GM23338 (cell line): ENCODE data around the gene MBD3L5. TPM values are rescaled to one million over a fixed set of nuclear protein-coding genes. Genes with fewer than 3 reads are reported as not detected.

Experiments used
- ATAC-seq: fragments of 200-7000 bp; cut with Tn5 transposase; 3 replicates; pipeline ENCODE4 v1.9.1; 2020
- DNase-seq: peaks from one replicate; pipeline ENCODE4 v3.0.0-alpha.2; 2015; ENCODE audit warnings: low spot score
- H2AFZ ChIP-seq: fragments of 200-600 bp; sonication (generic); 2 replicates; pipeline ENCODE4 v1.8.0; 2016; ENCODE audit warnings: antibody characterized with exemption, mild to moderate bottlenecking, moderate library complexity
- H3F3A ChIP-seq: fragments of 200-600 bp; sonication (generic); replicated peaks from 2 replicates; pipeline ENCODE4 v1.8.0; 2017; ENCODE audit warnings: antibody characterized with exemption, mixed run types, low read depth
- H3K27ac ChIP-seq: fragments of 200-600 bp; sonication (generic); 2 replicates; pipeline ENCODE4 v1.6.1; 2016; ENCODE audit warnings: low read depth
- H3K27me3 ChIP-seq: fragments of 200-600 bp; sonication (generic); 2 replicates; pipeline ENCODE4 v1.8.0; 2016; ENCODE audit warnings: mild to moderate bottlenecking, mixed run types, moderate library complexity; ENCODE audit not compliant: insufficient read depth
- H3K36me3 ChIP-seq: fragments of 200-600 bp; sonication (generic); 2 replicates; pipeline ENCODE4 v1.8.0; 2016; ENCODE audit warnings: mild to moderate bottlenecking; ENCODE audit not compliant: insufficient read depth
- H3K4me1 ChIP-seq: fragments of 200-600 bp; sonication (generic); 2 replicates; pipeline ENCODE4 v1.8.0; 2016; ENCODE audit warnings: mild to moderate bottlenecking, moderate library complexity; ENCODE audit not compliant: insufficient read depth
- H3K4me2 ChIP-seq: fragments of 200-600 bp; sonication (generic); 2 replicates; pipeline ENCODE4 v1.7.1; 2017; ENCODE audit warnings: mixed run types
- H3K4me3 ChIP-seq: fragments of 200-600 bp; sonication (generic); 2 replicates; pipeline ENCODE4 v1.6.1; 2016; ENCODE audit warnings: mixed run types
- H3K79me2 ChIP-seq: fragments of 200-600 bp; sonication (generic); replicated peaks from 2 replicates; pipeline ENCODE4 v1.8.0; 2017; ENCODE audit warnings: mild to moderate bottlenecking; ENCODE audit not compliant: insufficient read depth
- H3K9me2 ChIP-seq: fragments of 200-600 bp; sonication (generic); 2 replicates; pipeline ENCODE4 v1.8.0; 2017; ENCODE audit not compliant: insufficient read depth
- H4K20me1 ChIP-seq: fragments of 200-600 bp; sonication (generic); replicated peaks from 2 replicates; pipeline ENCODE4 v1.8.0; 2017; ENCODE audit warnings: mild to moderate bottlenecking; ENCODE audit not compliant: insufficient read depth
- H3K27ac Mint-ChIP-seq: 2 replicates; pipeline ENCODE4 v1.8.0; 2020; ENCODE audit warnings: inconsistent platforms, mild to moderate bottlenecking, moderate library complexity, mixed read lengths
- H3K27me3 Mint-ChIP-seq: 3 replicates; pipeline ENCODE4 v1.8.0; 2022; ENCODE audit warnings: low read depth, mild to moderate bottlenecking, moderate library complexity, mixed read lengths, inconsistent platforms; ENCODE audit not compliant: insufficient read depth, poor library complexity
- H3K36me3 Mint-ChIP-seq: 3 replicates; pipeline ENCODE4 v1.8.0; 2021; ENCODE audit warnings: low read depth, mild to moderate bottlenecking, inconsistent platforms, moderate library complexity, mixed read lengths
- H3K4me1 Mint-ChIP-seq: 3 replicates; pipeline ENCODE4 v1.8.0; 2020; ENCODE audit warnings: mild to moderate bottlenecking, inconsistent platforms, mixed read lengths
- H3K4me3 Mint-ChIP-seq: 3 replicates; pipeline ENCODE4 v1.8.0; 2021; ENCODE audit warnings: moderate library complexity, mild to moderate bottlenecking, inconsistent platforms, mixed read lengths
- H3K9me3 Mint-ChIP-seq: 3 replicates; pipeline ENCODE4 v1.8.0; 2020; ENCODE audit warnings: moderate library complexity, mild to moderate bottlenecking, inconsistent platforms, mixed read lengths
- EZH2phosphoT487 ChIP-seq: fragments of 200-600 bp; sonication (generic); IDR thresholded peaks from one replicate; pipeline ENCODE4 v1.8.1; 2018; ENCODE audit warnings: antibody characterized with exemption; ENCODE audit not compliant: unreplicated experiment
- JUNB ChIP-seq: IDR thresholded peaks from one replicate; pipeline ENCODE4 v1.6.1; 2016; ENCODE audit warnings: antibody characterized with exemption; ENCODE audit not compliant: unreplicated experiment
- NANOG ChIP-seq: IDR thresholded peaks from 2 replicates; pipeline ENCODE4 v1.6.1; 2016; ENCODE audit warnings: antibody characterized with exemption, borderline replicate concordance
- POLR2AphosphoS5 ChIP-seq: IDR thresholded peaks from 2 replicates; pipeline ENCODE4 v1.6.1; 2016; ENCODE audit warnings: antibody characterized with exemption, low read depth
- ZNF114 ChIP-seq: fragments of 250-450 bp; sonication (Bioruptor Pico); IDR thresholded peaks from 2 replicates; pipeline ENCODE4 v1.5.0; 2020; ENCODE audit warnings: mild to moderate bottlenecking, moderate library complexity
- ZNF331 ChIP-seq: fragments of 250-450 bp; sonication (Bioruptor Pico); IDR thresholded peaks from 2 replicates; pipeline ENCODE4 v1.5.0; 2020; ENCODE audit warnings: low read depth, mild to moderate bottlenecking, moderate library complexity
- polyA plus RNA-seq: library from polyadenylated mRNA; unstranded; fragments of >200 nt; fragmentation: Nextera tagmentation; extraction: Ambion mirVana; gene quantifications from 2 replicates; pipeline ENCODE4 v1.2.1, GENCODE V29; 2016
- total RNA-seq: library from RNA; depleted of rRNA; stranded (reverse); fragments of >200 nt; shearing (Covaris generic); gene quantifications from 2 replicates; pipeline ENCODE4 v1.2.3, GENCODE V29; 2014
- TF ChIP-seq, protein P1 (sequence below): fragments of 250-450 bp; sonication (Bioruptor Pico); IDR thresholded peaks from 2 replicates; pipeline ENCODE4 v1.5.0; 2020; ENCODE audit warnings: mild to moderate bottlenecking, moderate library complexity
- TF ChIP-seq, protein P2 (sequence below): IDR thresholded peaks from 2 replicates; pipeline ENCODE4 v1.6.1; 2016; ENCODE audit warnings: antibody characterized with exemption

Gene MBD3L5
- total and polyA plus RNA-seq, 2 experiments from 2014 or later: not detected

DNA sequence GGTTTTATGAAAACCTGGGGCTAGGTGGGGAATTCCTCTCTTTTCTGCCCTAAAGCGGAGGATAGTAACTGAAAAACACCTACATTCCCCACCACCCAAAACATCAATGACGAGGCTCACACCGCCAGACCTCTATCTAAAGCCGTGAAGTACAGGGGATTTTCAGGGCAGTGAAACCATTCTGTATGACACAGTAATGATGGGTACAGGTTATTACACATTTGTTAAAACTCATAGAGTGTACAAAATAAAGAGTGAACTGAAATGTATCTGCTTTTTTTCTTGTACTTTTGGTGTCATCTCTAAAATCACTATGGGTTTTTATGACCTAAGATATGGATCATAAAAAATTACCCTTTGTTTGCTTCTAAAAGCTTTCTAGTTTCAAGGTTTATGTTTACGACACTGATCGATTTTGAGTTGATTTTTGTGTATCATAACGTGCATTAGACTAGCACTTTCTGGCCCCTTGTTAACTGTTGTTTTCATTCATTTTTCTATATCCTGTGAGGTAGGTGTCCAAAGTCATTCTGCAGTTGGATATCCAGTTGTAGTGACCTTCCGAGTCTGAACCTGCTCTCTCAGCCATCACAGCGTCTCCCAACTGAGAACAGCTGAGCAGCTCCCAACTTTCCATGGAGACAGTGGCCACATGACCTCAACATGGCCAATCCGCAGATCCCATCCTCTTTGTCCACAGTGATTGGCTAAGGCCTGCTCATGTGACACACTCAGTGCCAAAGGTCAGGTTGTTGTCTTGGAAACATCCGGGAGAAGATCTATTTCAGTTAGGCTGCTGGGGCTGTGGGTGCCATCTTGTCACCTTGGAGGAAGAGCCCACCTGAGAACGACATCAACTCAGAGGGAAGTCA is 19.4 kb upstream of the MBD3L5 start (continued):
- TF ChIP-seq, protein P1, sequence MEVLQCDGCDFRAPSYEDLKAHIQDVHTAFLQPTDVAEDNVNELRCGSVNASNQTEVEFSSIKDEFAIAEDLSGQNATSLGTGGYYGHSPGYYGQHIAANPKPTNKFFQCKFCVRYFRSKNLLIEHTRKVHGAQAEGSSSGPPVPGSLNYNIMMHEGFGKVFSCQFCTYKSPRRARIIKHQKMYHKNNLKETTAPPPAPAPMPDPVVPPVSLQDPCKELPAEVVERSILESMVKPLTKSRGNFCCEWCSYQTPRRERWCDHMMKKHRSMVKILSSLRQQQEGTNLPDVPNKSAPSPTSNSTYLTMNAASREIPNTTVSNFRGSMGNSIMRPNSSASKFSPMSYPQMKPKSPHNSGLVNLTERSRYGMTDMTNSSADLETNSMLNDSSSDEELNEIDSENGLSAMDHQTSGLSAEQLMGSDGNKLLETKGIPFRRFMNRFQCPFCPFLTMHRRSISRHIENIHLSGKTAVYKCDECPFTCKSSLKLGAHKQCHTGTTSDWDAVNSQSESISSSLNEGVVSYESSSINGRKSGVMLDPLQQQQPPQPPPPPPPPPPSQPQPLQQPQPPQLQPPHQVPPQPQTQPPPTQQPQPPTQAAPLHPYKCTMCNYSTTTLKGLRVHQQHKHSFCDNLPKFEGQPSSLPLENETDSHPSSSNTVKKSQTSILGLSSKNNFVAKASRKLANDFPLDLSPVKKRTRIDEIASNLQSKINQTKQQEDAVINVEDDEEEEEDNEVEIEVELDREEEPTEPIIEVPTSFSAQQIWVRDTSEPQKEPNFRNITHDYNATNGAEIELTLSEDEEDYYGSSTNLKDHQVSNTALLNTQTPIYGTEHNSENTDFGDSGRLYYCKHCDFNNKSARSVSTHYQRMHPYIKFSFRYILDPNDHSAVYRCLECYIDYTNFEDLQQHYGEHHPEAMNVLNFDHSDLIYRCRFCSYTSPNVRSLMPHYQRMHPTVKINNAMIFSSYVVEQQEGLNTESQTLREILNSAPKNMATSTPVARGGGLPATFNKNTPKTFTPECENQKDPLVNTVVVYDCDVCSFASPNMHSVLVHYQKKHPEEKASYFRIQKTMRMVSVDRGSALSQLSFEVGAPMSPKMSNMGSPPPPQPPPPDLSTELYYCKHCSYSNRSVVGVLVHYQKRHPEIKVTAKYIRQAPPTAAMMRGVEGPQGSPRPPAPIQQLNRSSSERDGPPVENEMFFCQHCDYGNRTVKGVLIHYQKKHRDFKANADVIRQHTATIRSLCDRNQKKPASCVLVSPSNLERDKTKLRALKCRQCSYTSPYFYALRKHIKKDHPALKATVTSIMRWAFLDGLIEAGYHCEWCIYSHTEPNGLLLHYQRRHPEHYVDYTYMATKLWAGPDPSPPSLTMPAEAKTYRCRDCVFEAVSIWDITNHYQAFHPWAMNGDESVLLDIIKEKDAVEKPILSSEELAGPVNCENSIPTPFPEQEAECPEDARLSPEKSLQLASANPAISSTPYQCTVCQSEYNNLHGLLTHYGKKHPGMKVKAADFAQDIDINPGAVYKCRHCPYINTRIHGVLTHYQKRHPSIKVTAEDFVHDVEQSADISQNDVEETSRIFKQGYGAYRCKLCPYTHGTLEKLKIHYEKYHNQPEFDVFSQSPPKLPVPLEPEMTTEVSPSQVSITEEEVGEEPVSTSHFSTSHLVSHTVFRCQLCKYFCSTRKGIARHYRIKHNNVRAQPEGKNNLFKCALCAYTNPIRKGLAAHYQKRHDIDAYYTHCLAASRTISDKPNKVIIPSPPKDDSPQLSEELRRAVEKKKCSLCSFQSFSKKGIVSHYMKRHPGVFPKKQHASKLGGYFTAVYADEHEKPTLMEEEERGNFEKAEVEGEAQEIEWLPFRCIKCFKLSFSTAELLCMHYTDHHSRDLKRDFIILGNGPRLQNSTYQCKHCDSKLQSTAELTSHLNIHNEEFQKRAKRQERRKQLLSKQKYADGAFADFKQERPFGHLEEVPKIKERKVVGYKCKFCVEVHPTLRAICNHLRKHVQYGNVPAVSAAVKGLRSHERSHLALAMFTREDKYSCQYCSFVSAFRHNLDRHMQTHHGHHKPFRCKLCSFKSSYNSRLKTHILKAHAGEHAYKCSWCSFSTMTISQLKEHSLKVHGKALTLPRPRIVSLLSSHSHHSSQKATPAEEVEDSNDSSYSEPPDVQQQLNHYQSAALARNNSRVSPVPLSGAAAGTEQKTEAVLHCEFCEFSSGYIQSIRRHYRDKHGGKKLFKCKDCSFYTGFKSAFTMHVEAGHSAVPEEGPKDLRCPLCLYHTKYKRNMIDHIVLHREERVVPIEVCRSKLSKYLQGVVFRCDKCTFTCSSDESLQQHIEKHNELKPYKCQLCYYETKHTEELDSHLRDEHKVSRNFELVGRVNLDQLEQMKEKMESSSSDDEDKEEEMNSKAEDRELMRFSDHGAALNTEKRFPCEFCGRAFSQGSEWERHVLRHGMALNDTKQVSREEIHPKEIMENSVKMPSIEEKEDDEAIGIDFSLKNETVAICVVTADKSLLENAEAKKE (CRISPR knock-in tag): no peak
- no peak for TF ChIP-seq ZNF114 (CRISPR knock-in tag)
- TF ChIP-seq ZNF331 (CRISPR knock-in tag): no peak
- TF ChIP-seq NANOG: no peak
- no peak for TF ChIP-seq JUNB
- no peak for TF ChIP-seq POLR2AphosphoS5
- no peak for TF ChIP-seq EZH2phosphoT487

DNA sequence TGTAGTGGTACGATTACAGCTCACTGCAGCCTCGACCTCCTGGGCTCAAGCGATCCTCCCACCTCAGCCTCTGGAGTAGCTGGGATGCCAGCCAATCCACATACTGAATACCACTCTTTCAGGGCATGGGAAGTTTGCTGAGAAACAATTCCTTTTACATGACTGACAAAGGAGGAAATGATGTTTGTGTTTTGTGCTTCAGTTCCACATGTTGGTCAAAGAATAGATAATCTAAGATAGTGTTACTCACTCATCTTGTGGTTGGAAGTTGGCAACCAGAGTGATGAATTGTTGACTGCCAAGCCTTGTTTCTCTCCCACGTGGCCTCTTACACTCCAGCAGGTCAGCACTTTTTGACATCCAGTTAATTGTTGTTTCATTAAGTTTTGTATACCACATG is 16.7 kb upstream of the MBD3L5 start:
- Mint-ChIP-seq H3K9me3 (peaks cover 89% of the 10 kb centered on the region), H3K4me3 (no peak overlapping the region), H3K4me1 (no peaks in the 10 kb centered on the region), H3K27ac (no peak overlapping the region), H3K36me3 (peaks cover 34% of the 10 kb centered on the region; the same call in 2 of the 3 replicates), H3K27me3 (peaks cover 2% of the 10 kb centered on the region)
- ATAC-seq: no peak
- Histone ChIP-seq H3K79me2 (no peaks in the 10 kb centered on the region), H3K27ac (no peak overlapping the region), H3K4me2 (no peak overlapping the region), H3K9me2 (no peaks in the 10 kb centered on the region), H3K27me3 (no peaks in the 10 kb centered on the region), H3K4me1 (no peaks in the 10 kb centered on the region), H3F3A (no peaks in the 10 kb centered on the region), H2AFZ (no peak overlapping the region), H3K4me3 (no peak overlapping the region), H3K36me3 (peaks cover 6% of the 10 kb centered on the region; the same call in 1 of the 2 replicates), H4K20me1 (no peaks in the 10 kb centered on the region)
- DNase-seq: no peak
- TF ChIP-seq, protein P1 (CRISPR knock-in tag): no peak
- TF ChIP-seq, protein P2, sequence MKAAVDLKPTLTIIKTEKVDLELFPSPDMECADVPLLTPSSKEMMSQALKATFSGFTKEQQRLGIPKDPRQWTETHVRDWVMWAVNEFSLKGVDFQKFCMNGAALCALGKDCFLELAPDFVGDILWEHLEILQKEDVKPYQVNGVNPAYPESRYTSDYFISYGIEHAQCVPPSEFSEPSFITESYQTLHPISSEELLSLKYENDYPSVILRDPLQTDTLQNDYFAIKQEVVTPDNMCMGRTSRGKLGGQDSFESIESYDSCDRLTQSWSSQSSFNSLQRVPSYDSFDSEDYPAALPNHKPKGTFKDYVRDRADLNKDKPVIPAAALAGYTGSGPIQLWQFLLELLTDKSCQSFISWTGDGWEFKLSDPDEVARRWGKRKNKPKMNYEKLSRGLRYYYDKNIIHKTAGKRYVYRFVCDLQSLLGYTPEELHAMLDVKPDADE: no peak
